NCI-H748 treated with DMSO at 0.1 percent for 48 hours (cell line): ENCODE measurements around the gene CD24.

Source experiments
- DNase-seq: peaks from one replicate; lab custom pipeline; 2025; lab: John Stamatoyannopoulos, UW

Gene CD24

DNA sequence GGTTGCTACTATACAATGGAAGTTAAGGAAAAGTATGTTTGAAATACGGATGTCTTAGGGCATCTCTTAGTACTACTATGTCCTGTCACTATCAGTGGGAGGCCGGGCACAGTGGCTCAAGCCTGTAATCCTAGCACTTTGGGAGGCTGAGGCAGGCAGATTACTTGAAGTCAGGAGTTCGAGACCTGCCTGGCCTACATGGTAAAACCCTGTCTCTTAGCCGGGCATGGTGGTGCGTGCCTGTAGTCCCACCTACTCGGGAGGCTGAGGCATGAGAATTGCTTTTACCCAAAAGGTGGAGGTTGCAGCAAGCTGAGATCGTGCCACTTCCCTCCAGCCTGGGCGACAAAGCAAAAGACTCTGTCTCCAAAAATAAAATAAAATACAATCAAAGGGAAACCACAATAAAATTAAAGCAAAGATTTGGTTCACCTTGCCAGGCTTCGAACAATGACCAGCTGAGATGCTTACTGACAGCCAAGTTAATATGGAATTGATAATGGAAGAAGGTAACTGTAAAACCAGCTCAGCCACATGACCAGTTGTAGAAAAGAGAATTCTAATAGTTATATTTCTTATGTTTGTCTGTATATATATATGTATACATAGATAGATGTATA is 6.5 kb downstream of the CD24 start:
- DNase-seq = no peak

DNA sequence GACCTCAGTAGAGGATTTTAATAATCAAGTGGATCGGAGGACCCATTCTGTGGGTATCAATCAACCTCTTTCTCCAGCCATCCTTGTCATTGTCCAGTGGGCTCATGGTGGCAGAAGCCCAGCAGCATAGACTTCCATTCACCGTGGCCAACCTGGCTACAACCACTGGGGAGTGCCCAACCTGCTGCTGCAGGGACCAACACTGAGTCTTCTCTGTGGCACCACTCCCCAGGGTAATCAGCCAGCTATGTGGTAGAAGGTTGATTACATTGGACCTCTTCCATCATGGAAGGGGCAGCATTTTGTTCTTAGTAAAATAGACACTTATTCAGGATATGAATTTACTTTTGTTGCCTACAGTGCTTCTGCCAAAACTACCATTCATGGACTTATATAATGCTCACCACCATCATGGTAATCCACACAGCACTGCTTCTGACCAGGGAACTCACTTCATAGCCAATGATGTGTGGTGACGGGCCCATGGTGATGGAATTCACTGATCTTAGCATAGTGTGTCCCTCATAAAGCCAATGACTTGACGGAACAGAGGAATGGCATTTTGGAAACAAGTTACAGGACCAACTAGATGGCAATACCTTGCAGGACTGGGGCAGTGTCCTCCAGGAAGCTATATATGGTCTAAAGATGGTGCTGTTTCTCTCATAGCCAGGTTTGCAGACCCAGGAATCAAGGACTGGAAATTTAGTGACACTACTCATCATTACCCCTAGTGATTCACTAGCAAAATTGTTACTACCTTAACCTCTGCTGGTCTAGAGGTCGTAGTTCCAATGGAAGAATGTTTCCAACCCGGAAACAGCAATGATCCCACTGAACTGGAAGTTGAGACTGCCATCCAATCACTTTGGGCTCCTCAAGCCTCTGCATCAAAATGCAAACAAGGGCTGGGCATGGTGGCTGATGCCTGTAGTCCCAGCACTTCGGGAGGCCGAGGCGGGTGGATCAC is 7.6 kb downstream of the CD24 start:
- DNase-seq = no peak

GRCh38 chr6:106966229-106966628 is 8.3 kb downstream of the CD24 start:
- no peak for DNase-seq

DNA sequence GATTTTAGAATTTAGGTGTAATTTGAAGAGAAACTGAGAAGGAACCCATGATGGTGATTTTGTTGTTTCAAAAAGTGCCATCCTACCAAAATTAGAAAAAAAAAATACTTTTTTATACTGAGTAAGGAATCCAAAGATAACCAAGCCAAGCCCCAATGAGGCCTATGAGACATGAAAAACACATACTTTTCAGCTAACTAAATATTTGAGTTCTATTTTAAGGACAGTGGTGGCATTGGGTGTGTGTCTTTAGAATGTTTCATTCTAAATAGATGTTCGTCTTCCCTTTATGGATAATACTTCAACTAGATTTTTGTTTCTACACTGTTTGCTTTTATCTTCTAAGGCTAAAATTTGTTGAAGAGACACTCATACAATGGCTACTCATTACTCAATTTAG is 9.6 kb downstream of the CD24 start:
- no peak for DNase-seq

GRCh38 chr6:106964099-106964498 is 10.4 kb downstream of the CD24 start:
- DNase-seq = no peak

DNA sequence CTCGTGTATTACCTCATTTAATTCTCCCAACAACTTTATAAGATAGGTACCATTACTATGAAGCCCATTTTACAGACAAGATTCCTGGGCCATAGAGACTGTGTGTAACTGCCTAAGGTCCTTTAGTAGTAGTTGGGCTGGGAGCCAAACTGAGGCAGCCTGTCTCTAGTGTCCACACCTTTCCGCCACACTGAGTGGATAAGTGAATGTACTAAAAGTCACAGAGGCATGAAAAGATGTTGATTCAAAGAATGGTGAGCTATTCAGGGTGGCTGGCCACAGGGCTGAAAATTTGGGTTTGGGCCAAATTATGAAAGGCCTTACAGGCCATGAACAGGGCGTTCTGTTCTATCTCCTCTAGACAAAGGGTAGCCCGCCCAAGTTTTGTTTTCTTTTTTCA is 11.0 kb downstream of the CD24 start:
- DNase-seq = no peak

- no peak for DNase-seq
Observed at GRCh38 chr6:106961801-106962200, 12.7 kb downstream of the CD24 start.

GRCh38 chr6:106961136-106961535 is 13.4 kb downstream of the CD24 start:
- no peak for DNase-seq

GRCh38 chr6:106959985-106960384 is 14.5 kb downstream of the CD24 start:
- DNase-seq = no peak

GRCh38 chr6:106939848-106940247 is 34.7 kb downstream of the CD24 start:
- no peak for DNase-seq

- peak; percentile 51 for DNase-seq
Observed at GRCh38 chr6:106939208-106939607, 35.3 kb downstream of the CD24 start.

DNA sequence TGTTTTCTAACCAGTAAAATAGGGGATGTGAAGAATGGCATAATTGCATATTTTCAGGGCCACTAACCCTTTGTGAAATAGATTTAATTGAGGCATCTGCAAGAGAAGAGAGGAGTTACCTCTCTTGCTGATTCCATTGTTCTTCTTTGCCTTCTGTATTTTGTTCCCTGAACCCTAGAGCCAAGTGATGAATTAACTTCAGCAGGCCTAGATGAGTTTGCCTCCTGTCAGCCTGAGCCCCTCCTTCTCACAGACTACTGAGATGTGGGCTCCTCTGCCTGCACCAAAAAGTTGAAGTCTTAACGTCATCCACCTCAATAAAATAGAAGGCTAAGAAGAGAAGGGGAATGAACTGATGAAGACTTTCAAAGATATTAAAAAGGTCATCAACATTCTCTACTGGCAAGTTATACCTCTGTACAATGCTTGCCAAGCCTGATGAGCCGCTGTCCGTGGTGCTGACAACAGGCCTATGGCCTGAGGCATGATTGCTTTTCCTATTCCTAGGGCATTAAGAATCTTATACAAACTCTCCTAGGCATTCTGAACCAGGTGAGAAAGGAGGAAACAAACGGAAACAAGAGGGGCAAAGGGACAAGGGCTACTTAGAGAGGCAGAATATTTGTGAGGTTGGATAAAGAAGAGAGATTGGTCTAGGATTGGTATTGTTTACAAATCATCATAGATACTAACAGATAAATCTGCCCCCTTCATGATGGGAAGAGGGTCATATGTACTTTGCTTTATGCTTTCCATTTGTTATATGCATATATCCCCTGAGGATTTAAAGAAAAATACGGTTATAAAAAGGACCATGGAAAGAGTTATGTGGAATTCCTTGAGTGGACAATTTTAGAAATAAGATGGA is 46.8 kb downstream of the CD24 start:
- DNase-seq = no peak

GRCh38 chr6:106925948-106926347 is 48.6 kb downstream of the CD24 start:
- no peak for DNase-seq

DNA sequence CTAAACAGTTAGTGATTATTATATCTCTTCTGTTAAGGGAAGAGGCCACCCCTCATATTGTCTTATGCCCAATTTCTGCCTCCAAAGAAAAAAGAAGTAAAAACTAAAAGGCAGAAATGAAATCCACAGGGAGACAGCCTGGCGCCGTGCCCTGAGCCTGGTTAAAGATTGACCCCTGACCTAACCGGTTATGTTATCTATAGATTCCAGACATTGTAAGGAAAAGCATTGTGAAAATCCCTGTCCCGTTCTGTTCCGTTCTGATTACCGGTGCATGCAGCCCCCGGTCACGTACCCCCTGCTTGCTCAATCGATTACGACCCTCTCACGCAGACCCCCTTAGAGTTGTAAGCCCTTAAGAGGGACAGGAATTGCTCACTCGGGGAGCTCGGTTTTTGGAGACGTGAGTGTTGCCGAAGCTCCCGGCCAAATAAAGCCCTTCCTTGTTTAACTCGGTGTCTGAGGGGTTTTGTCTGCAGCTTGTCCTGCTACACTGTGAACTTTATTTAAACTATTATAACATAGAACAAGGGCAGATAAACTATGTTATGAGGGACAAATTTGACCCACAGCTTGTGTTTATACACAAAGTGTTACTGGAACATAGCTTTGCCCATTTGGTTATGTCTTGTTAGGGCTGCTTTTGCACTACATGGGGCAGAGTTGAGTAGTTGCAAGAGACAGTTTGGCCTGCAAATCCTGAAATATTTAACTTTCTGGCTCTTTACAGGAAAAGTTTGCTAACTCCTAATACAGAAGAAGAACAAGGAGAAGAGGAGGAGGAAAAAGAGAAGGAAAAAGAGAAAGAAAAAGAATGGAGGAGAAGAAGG is 49.6 kb downstream of the CD24 start:
- no peak for DNase-seq

DNA sequence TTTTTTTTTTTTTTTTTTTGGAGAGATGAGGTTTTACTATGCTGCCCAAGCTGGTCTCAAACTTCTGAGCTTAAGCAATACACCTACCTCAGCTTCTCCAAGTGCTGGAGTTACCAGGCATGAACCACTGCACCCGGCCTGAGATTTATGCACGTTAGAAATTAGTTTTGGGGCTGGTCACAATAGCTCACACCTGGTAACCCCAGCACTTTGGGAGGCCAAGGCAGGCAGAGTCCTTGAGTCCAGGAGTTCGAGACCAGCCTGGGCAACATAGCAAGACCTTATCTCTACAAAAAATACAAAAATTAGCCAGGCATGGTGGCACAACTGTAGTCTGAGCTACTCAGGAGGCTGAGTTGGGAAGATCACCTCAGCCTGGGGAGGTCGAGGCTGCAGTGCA is 51.9 kb downstream of the CD24 start:
- DNase-seq = no peak
